SK-N-SH treated with all-trans-retinoic acid at 6 μM for 48 hours (cell line): ENCODE measurements around the gene STAC2.

Experiments
- GLIS3 ChIP-seq: fragments of 250-450 bp; sonication (Bioruptor Pico); IDR thresholded peaks from 2 replicates; pipeline ENCODE4 v1.5.0; 2020; ENCODE audit warnings: mild to moderate bottlenecking, moderate library complexity
- RARB ChIP-seq: fragments of 250-450 bp; sonication (Bioruptor Pico); IDR thresholded peaks from 2 replicates; pipeline ENCODE4 v1.8.0; 2021; ENCODE audit warnings: mild to moderate bottlenecking, moderate library complexity
- TCF4 ChIP-seq: fragments of 250-450 bp; sonication (Bioruptor Pico); IDR thresholded peaks from 2 replicates; pipeline ENCODE4 v1.8.0; 2021; ENCODE audit warnings: mild to moderate bottlenecking, moderate library complexity, borderline replicate concordance
- TOX ChIP-seq: fragments of 250-450 bp; sonication (Bioruptor Pico); IDR thresholded peaks from 2 replicates; pipeline ENCODE4 v1.8.0; 2021; ENCODE audit warnings: mild to moderate bottlenecking, moderate library complexity, borderline replicate concordance
- ZFP3 ChIP-seq: fragments of 250-450 bp; sonication (Bioruptor Pico); IDR thresholded peaks from 2 replicates; pipeline ENCODE4 v1.5.0; 2020; ENCODE audit warnings: mild to moderate bottlenecking, moderate library complexity
- ZFP30 ChIP-seq: fragments of 450-650 bp; formaldehyde crosslinking; IDR thresholded peaks from 2 replicates; pipeline ENCODE4 v1.5.0; 2022; ENCODE audit warnings: mild to moderate bottlenecking, moderate library complexity
- ZNF8 ChIP-seq: fragments of 450-650 bp; formaldehyde crosslinking; IDR thresholded peaks from 2 replicates; pipeline ENCODE4 v1.5.0; 2020; ENCODE audit warnings: mild to moderate bottlenecking, moderate library complexity
- TF ChIP-seq, protein P1 (sequence below): fragments of 250-450 bp; sonication (Bioruptor Pico); IDR thresholded peaks from 2 replicates; pipeline ENCODE4 v1.5.1; 2020; ENCODE audit warnings: low read depth, mild to moderate bottlenecking, moderate library complexity
- TF ChIP-seq, protein P2 (sequence below): fragments of 250-450 bp; sonication (Bioruptor Pico); IDR thresholded peaks from 2 replicates; pipeline ENCODE4 v1.8.0; 2020; ENCODE audit warnings: mild to moderate bottlenecking, moderate library complexity, borderline replicate concordance

DNA sequence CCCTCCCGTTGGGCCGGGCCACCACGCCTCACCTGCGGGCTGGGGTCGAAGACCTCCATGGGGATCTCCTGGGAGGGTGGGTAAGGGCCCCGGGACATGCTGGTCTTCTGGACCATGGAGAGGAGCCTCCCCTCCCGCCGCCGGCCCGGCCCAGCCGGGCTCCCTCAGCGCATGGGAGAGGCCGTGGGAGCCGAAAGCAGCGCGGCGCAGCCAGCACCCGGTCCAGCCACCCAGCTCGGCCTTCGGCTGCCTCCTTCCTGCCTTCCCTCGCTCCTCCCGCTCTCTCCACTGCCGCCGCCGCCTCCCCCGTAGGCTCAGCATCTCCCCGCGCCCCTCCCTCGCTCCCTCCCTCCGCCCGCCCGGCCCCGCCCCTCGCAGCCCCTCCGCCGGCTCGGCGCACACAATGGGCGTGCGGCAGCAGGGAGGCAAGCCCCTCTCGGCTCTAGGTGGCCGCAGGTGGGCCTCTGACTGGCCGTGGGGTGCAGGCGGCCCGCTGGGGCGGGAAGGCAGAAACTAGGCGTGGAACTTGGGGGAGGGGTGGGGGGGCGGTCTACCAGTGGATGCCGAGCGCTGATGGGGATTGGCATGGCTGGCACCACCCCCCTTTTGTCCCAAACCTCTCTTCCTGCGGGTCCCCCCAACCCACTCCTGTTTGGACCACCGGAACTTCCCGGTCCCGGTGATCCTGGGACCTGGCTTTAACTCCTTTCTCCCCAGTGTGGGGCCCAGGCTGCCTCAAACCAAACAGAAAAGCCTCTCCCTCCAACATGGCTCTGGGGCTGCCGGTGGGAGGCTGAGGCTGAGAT is 28.2 kb downstream of the STAC2 start, which contains the start of gene CACNB1:
- TF ChIP-seq, protein P1, sequence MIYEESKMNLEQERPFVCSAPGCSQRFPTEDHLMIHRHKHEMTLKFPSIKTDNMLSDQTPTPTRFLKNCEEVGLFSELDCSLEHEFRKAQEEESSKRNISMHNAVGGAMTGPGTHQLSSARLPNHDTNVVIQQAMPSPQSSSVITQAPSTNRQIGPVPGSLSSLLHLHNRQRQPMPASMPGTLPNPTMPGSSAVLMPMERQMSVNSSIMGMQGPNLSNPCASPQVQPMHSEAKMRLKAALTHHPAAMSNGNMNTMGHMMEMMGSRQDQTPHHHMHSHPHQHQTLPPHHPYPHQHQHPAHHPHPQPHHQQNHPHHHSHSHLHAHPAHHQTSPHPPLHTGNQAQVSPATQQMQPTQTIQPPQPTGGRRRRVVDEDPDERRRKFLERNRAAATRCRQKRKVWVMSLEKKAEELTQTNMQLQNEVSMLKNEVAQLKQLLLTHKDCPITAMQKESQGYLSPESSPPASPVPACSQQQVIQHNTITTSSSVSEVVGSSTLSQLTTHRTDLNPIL (CRISPR knock-in tag), result no peak
- TF ChIP-seq ZNF8, result no peak
- TF ChIP-seq TOX (CRISPR knock-in tag), result no peak
- TF ChIP-seq, protein P2, sequence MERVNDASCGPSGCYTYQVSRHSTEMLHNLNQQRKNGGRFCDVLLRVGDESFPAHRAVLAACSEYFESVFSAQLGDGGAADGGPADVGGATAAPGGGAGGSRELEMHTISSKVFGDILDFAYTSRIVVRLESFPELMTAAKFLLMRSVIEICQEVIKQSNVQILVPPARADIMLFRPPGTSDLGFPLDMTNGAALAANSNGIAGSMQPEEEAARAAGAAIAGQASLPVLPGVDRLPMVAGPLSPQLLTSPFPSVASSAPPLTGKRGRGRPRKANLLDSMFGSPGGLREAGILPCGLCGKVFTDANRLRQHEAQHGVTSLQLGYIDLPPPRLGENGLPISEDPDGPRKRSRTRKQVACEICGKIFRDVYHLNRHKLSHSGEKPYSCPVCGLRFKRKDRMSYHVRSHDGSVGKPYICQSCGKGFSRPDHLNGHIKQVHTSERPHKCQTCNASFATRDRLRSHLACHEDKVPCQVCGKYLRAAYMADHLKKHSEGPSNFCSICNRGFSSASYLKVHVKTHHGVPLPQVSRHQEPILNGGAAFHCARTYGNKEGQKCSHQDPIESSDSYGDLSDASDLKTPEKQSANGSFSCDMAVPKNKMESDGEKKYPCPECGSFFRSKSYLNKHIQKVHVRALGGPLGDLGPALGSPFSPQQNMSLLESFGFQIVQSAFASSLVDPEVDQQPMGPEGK (CRISPR knock-in tag), result no peak
- TF ChIP-seq ZFP30 (CRISPR knock-in tag), result no peak
- no peak for TF ChIP-seq TCF4
- no peak for TF ChIP-seq RARB (CRISPR knock-in tag)
- TF ChIP-seq ZFP3 (CRISPR knock-in tag), result no peak
- TF ChIP-seq GLIS3 (CRISPR knock-in tag), result no peak
